Stimulated activated CD8-positive, alpha-beta memory T cell treated with anti-CD3 and anti-CD28 coated beads, Interleukin-12 subunit alpha, Interleukin-12 subunit beta, amount 100 ng/mL, for 24 hours (primary cell): ENCODE results near the gene MMEL1.

Source experiments
- DNase-seq: peaks from one replicate; pipeline ENCODE4 v3.0.0-alpha.2; 2020; ENCODE audit errors: extremely low read depth

The MMEL1 gene

GRCh38 chr1:2544093-2544874 lies 88.5 kb downstream of the MMEL1 start:
- DNase-seq = no peak

GRCh38 chr1:2543543-2544092 lies 89.2 kb downstream of the MMEL1 start:
- no peak for DNase-seq

- DNase-seq = no peak
Observed at GRCh38 chr1:2542246-2542915, 90.4 kb downstream of the MMEL1 start.

- no peak for DNase-seq
Observed at GRCh38 chr1:2541619-2542245, 91.1 kb downstream of the MMEL1 start.

- no peak for DNase-seq
Observed at GRCh38 chr1:2540816-2541492, 91.9 kb downstream of the MMEL1 start.
